Measurements from ENCODE around the gene SATB2. TPM values are rescaled to one million over a fixed set of nuclear protein-coding genes. Genes with fewer than 3 reads are reported as not detected.

The SATB2 gene
- total and polyA plus RNA-seq, 2 donors (not counting 1 experiment from before 2014, with no cell fraction given) = 3.8 to 28.1 TPM

GRCh38 chr2:199455545-199456382 lies 2.0 kb downstream of the SATB2 start:
- H3K27me3 ChIP-seq (ENCODE audit: control insufficient read depth, insufficient read depth, low read length) = no peaks in the 10 kb centered on the region
- no peak for TF ChIP-seq EZH2 (IDR thresholded peaks at IDR 0.05; ENCODE audit: low read length, missing control alignments)
- TF ChIP-seq, protein P1, sequence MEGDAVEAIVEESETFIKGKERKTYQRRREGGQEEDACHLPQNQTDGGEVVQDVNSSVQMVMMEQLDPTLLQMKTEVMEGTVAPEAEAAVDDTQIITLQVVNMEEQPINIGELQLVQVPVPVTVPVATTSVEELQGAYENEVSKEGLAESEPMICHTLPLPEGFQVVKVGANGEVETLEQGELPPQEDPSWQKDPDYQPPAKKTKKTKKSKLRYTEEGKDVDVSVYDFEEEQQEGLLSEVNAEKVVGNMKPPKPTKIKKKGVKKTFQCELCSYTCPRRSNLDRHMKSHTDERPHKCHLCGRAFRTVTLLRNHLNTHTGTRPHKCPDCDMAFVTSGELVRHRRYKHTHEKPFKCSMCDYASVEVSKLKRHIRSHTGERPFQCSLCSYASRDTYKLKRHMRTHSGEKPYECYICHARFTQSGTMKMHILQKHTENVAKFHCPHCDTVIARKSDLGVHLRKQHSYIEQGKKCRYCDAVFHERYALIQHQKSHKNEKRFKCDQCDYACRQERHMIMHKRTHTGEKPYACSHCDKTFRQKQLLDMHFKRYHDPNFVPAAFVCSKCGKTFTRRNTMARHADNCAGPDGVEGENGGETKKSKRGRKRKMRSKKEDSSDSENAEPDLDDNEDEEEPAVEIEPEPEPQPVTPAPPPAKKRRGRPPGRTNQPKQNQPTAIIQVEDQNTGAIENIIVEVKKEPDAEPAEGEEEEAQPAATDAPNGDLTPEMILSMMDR (conservative IDR thresholded peaks at IDR 0.05 in 1 of 2, IDR thresholded peaks at IDR 0.05 in 1 of 2; ENCODE audit: low read depth in 1 of 2, low read length in 2 of 2) = no peak
- H4K20me1 ChIP-seq (ENCODE audit: control insufficient read depth, extremely low read depth, insufficient read depth, low read length) = no peaks in the 10 kb centered on the region
- no peak overlapping the region for H2AFZ ChIP-seq (ENCODE audit: low read length)
- peak; percentile 29 to 60 for DNase-seq (ENCODE audit: low read depth in 2 of 2)
- peak overlapping the region; percentile 89 for H3K4me2 ChIP-seq (ENCODE audit: extremely low read depth, insufficient read depth, low read length)
- no peaks in the 10 kb centered on the region for H3K9me3 ChIP-seq (ENCODE audit: control insufficient read depth, insufficient read depth, low read depth, low read length)
- peaks cover 3% of the 10 kb centered on the region for H3K4me1 ChIP-seq (ENCODE audit: control insufficient read depth, extremely low read depth, insufficient read depth, low read length)
- H3K79me2 ChIP-seq (ENCODE audit: control insufficient read depth, insufficient read depth, low read length) = peaks cover 26% of the 10 kb centered on the region
- peak overlapping the region; percentile 74 to 90 (median 84) for H3K4me3 ChIP-seq (replicated peaks in 1 of 4; ENCODE audit: control extremely low read depth in 1 of 4, insufficient read depth in 1 of 4, low read depth in 3 of 4, low read length in 4 of 4)
- H3K9ac ChIP-seq (ENCODE audit: insufficient read depth, low read length) = no peak overlapping the region
- H3K27ac ChIP-seq (ENCODE audit: insufficient read depth, low read length) = no peak overlapping the region
- no peaks in the 10 kb centered on the region for H3K36me3 ChIP-seq (ENCODE audit: control insufficient read depth, insufficient read depth, low read length)

DNA sequence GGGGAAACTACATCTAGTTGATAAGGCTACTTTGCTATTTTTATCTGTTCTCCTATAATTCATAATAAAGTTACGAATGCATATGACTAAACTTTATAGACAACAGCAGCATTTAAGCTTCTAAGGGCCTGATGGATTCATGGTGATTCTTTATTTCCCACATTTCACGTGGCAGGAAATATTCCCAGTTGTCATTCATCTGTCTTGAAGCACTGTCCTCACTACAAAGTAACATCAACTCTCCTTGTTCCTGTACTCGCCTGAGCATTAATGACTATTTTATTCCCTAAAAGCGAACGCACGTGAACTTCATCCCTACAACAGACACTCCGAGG lies 2.6 kb downstream of the SATB2 start:
- no peaks in the 10 kb centered on the region for H3K36me3 ChIP-seq (ENCODE audit: control insufficient read depth, insufficient read depth, low read length)
- H3K79me2 ChIP-seq (ENCODE audit: control insufficient read depth, insufficient read depth, low read length) = peaks cover 26% of the 10 kb centered on the region
- no peak overlapping the region for H3K9ac ChIP-seq (ENCODE audit: insufficient read depth, low read length)
- no peak for DNase-seq (ENCODE audit: low read depth in 2 of 2)
- no peaks in the 10 kb centered on the region for H3K27me3 ChIP-seq (ENCODE audit: control insufficient read depth, insufficient read depth, low read length)
- peak overlapping the region; percentile 54 for H3K4me2 ChIP-seq (ENCODE audit: extremely low read depth, insufficient read depth, low read length)
- H3K4me3 ChIP-seq (replicated peaks in 1 of 4; ENCODE audit: control extremely low read depth in 1 of 4, insufficient read depth in 1 of 4, low read depth in 3 of 4, low read length in 4 of 4) = peak overlapping the region; percentile 20 to 90 (median 58)
- H2AFZ ChIP-seq (ENCODE audit: low read length) = no peak overlapping the region
- no peaks in the 10 kb centered on the region for H3K9me3 ChIP-seq (ENCODE audit: control insufficient read depth, insufficient read depth, low read depth, low read length)
- H4K20me1 ChIP-seq (ENCODE audit: control insufficient read depth, extremely low read depth, insufficient read depth, low read length) = no peaks in the 10 kb centered on the region
- peaks cover 3% of the 10 kb centered on the region for H3K4me1 ChIP-seq (ENCODE audit: control insufficient read depth, extremely low read depth, insufficient read depth, low read length)
- TF ChIP-seq, protein P1 (conservative IDR thresholded peaks at IDR 0.05 in 1 of 2, IDR thresholded peaks at IDR 0.05 in 1 of 2; ENCODE audit: low read depth in 1 of 2, low read length in 2 of 2) = no peak
- no peak for TF ChIP-seq EZH2 (IDR thresholded peaks at IDR 0.05; ENCODE audit: low read length, missing control alignments)
- no peak overlapping the region for H3K27ac ChIP-seq (ENCODE audit: insufficient read depth, low read length)

- Histone ChIP-seq H3K4me3 (replicated peaks in 1 of 4; ENCODE audit: control extremely low read depth in 1 of 4, insufficient read depth in 1 of 4, low read depth in 3 of 4, low read length in 4 of 4) (no peak overlapping the region), H4K20me1 (ENCODE audit: control insufficient read depth, extremely low read depth, insufficient read depth, low read length) (no peaks in the 10 kb centered on the region), H3K4me2 (ENCODE audit: extremely low read depth, insufficient read depth, low read length) (peak overlapping the region; percentile 33), H3K36me3 (ENCODE audit: control insufficient read depth, insufficient read depth, low read length) (no peaks in the 10 kb centered on the region), H2AFZ (ENCODE audit: low read length) (no peak overlapping the region), H3K9ac (ENCODE audit: insufficient read depth, low read length) (no peak overlapping the region), H3K27ac (ENCODE audit: insufficient read depth, low read length) (no peak overlapping the region), H3K79me2 (ENCODE audit: control insufficient read depth, insufficient read depth, low read length) (peaks cover 24% of the 10 kb centered on the region), H3K4me1 (ENCODE audit: control insufficient read depth, extremely low read depth, insufficient read depth, low read length) (peaks cover 3% of the 10 kb centered on the region), H3K9me3 (ENCODE audit: control insufficient read depth, insufficient read depth, low read depth, low read length) (no peaks in the 10 kb centered on the region), H3K27me3 (ENCODE audit: control insufficient read depth, insufficient read depth, low read length) (no peaks in the 10 kb centered on the region)
- DNase-seq (ENCODE audit: low read depth in 2 of 2) = no peak
- TF ChIP-seq, protein P1 (conservative IDR thresholded peaks at IDR 0.05 in 1 of 2, IDR thresholded peaks at IDR 0.05 in 1 of 2; ENCODE audit: low read depth in 1 of 2, low read length in 2 of 2) = no peak
- TF ChIP-seq EZH2 (IDR thresholded peaks at IDR 0.05; ENCODE audit: low read length, missing control alignments) = no peak
These were observed 4.8 kb downstream of the SATB2 start for GRCh38 chr2:199452991-199453379.

Data from fibroblast of lung (primary cell).